Testis (tissue), 3 donors: ENCODE results near the gene ALDH1L1. TPM values are rescaled to one million over a fixed set of nuclear protein-coding genes. Genes with fewer than 3 reads are reported as not detected.

Experiments
- DNase-seq: peaks from one replicate; pipeline ENCODE4 v3.0.0-alpha.2; 2019
- H3K27ac ChIP-seq, 2 donors: fragments of 200-600 bp; sonication (generic); one replicate each; pipeline ENCODE4 v1.5.1; 2019
- H3K27me3 ChIP-seq: fragments of 200-600 bp; sonication (generic); one replicate; pipeline ENCODE4 v1.5.1; 2019
- H3K36me3 ChIP-seq: fragments of 200-600 bp; sonication (generic); one replicate; pipeline ENCODE4 v1.5.1; 2017; ENCODE audit warnings: low read depth; ENCODE audit errors: missing control alignments
- H3K4me1 ChIP-seq: fragments of 200-600 bp; sonication (generic); one replicate; pipeline ENCODE4 v1.5.1; 2019
- H3K4me3 ChIP-seq, 2 donors: fragments of 200-600 bp; sonication (generic); one replicate each; pipeline ENCODE4 v1.5.1; 2017 to 2019
- H3K9me3 ChIP-seq: fragments of 200-600 bp; sonication (generic); one replicate; pipeline ENCODE4 v1.5.1; 2017
- CTCF ChIP-seq, 3 experiments: fragments of 450-650 bp in 2 of 3; fragments of 200-600 bp in 1 of 3; sonication (generic) in 1 of 3; IDR thresholded peaks; one replicate each; pipeline ENCODE4 v1.5.1; 2016 to 2019; ENCODE audit warnings: antibody characterized with exemption in 3 of 3, mild to moderate bottlenecking in 2 of 3, moderate library complexity in 1 of 3
- POLR2A ChIP-seq: fragments of 450-650 bp; IDR thresholded peaks from one replicate; pipeline ENCODE4 v1.6.1; 2017; ENCODE audit warnings: antibody characterized with exemption, mild to moderate bottlenecking, moderate library complexity
- WGBS, 2 donors: methylation state at CpG; one replicate each; pipeline ENCODE4 v1.1.5; 2018; 5-methylcytosine and 5-hydroxymethylcytosine counted together
- intact Hi-C: fragments of 100-400 bp; cut with DNase I; formaldehyde crosslinking; loops from one replicate; pipeline ENCODE4 v1.15.1; 2023; ENCODE audit warnings: low total_unique reads
- polyA plus RNA-seq: library from polyadenylated mRNA; stranded (reverse); fragments of 350-450 nt; fragmentation: Illumina TruSeq; extraction: RNeasy Lipid Tissue Mini Kit (QIAGEN cat#74804); gene quantifications from one replicate; pipeline ENCODE4 v1.2.3, GENCODE V29; 2014; ENCODE audit warnings: low read depth, low replicate concordance; ENCODE audit not compliant: insufficient read depth
- total RNA-seq, 2 donors: library from RNA; depleted of rRNA; stranded (reverse); fragments of >200 nt; gene quantifications; one replicate each; pipeline ENCODE4 v1.2.3, GENCODE V29; 2016

ALDH1L1 gene
- total and polyA plus RNA-seq, 3 donors from 2014 or later: 19.6 to 73.8 (median 67.5) TPM

- intact Hi-C loops: no loop called here
- H3K4me1 ChIP-seq: no peaks in the 10 kb centered on the region
- no peak for DNase-seq
- H3K27ac ChIP-seq: no peak overlapping the region
- WGBS, 2 donors: 81 to 85% methylated on average over 6 to 9 of the region's 9 CpGs
- TF ChIP-seq CTCF (IDR thresholded peaks at IDR 0.05) (peak in 1 of 3 experiments; percentile 39), POLR2A (no peak)
- H3K4me3 ChIP-seq: no peak overlapping the region
- H3K9me3 ChIP-seq: no peaks in the 10 kb centered on the region
- H3K27me3 ChIP-seq: no peaks in the 10 kb centered on the region
- H3K36me3 ChIP-seq: no peaks in the 10 kb centered on the region
Measured at GRCh38 chr3:126113733-126114442, 66.5 kb downstream of the ALDH1L1 start.

GRCh38 chr3:126113238-126113555 is 67.2 kb downstream of the ALDH1L1 start:
- Histone ChIP-seq H3K9me3 (no peaks in the 10 kb centered on the region), H3K36me3 (no peaks in the 10 kb centered on the region), H3K27ac (no peak overlapping the region), H3K27me3 (no peaks in the 10 kb centered on the region), H3K4me1 (no peaks in the 10 kb centered on the region), H3K4me3 (no peak overlapping the region)
- intact Hi-C loops: no loop called here
- DNase-seq: no peak
- 83 to 90% methylated on average over 5 to 6 of the region's 6 CpGs for WGBS, 2 donors
- TF ChIP-seq POLR2A: no peak
- no peak for TF ChIP-seq CTCF (IDR thresholded peaks at IDR 0.05)

- Histone ChIP-seq H3K36me3 (no peaks in the 10 kb centered on the region), H3K27me3 (no peaks in the 10 kb centered on the region), H3K4me1 (no peaks in the 10 kb centered on the region), H3K4me3 (no peak overlapping the region), H3K27ac (no peak overlapping the region), H3K9me3 (no peaks in the 10 kb centered on the region)
- intact Hi-C loops: no loop called here
- WGBS, 2 donors: 86 to 94% methylated on average over 13 of the region's 13 CpGs
- TF ChIP-seq CTCF (IDR thresholded peaks at IDR 0.05): no peak
- no peak for DNase-seq
Measured at GRCh38 chr3:126112531-126113237, 67.7 kb downstream of the ALDH1L1 start.

- no peak overlapping the region for H3K4me3 ChIP-seq
- H3K27me3 ChIP-seq: no peaks in the 10 kb centered on the region
- TF ChIP-seq POLR2A (no peak), CTCF (IDR thresholded peaks at IDR 0.05) (no peak)
- WGBS, 2 donors: 88 to 92% methylated on average over 15 to 17 of the region's 18 CpGs
- no peaks in the 10 kb centered on the region for H3K9me3 ChIP-seq
- no peak overlapping the region for H3K27ac ChIP-seq
- no peaks in the 10 kb centered on the region for H3K36me3 ChIP-seq
- intact Hi-C loops: no loop called here
- DNase-seq: peak; percentile 7
- H3K4me1 ChIP-seq: no peaks in the 10 kb centered on the region
Measured at GRCh38 chr3:126111566-126112475, 68.6 kb downstream of the ALDH1L1 start.
